GM19468 (cell line): ENCODE data around the gene COA1.
"Not testable (repeated sequence)": the region's sequence is repeated elsewhere in the genome, so short reads cannot be mapped to it uniquely, and the experiment has no call there.

Experiments used
- ATAC-seq: cut with Tn5 transposase; IDR thresholded peaks from one replicate; pipeline ENCODE4 v1.9.1; 2021; ENCODE audit warnings: mild to moderate bottlenecking, moderate library complexity, moderate number of reproducible peaks; ENCODE audit not compliant: unreplicated experiment; ENCODE audit errors: extremely low read depth

The COA1 gene

GRCh38 chr7:43637114-43637806 lies 92.1 kb downstream of the COA1 start:
- ATAC-seq = no peak

GRCh38 chr7:43636093-43636492 lies 93.2 kb downstream of the COA1 start:
- ATAC-seq = no peak

DNA sequence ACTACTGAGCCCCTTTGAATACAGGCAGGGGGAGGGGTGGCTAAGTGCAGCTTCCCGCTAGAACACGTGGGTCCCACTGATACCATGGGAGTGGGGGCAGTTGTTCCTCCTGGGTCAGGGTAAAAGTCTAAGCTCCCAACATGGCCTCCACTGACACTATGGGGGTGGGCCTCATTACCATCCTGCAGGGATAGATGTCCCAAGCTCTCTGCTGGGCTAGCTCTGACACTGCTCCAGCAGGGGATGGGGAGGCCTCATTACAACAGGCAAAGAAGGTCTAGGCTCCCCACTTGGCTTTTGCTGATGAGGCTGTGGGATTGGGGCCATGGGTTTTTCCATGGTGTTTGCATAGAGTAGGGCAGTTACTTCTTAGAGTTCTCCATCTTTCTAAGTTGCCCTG lies 94.9 kb downstream of the COA1 start:
- no peak for ATAC-seq

DNA sequence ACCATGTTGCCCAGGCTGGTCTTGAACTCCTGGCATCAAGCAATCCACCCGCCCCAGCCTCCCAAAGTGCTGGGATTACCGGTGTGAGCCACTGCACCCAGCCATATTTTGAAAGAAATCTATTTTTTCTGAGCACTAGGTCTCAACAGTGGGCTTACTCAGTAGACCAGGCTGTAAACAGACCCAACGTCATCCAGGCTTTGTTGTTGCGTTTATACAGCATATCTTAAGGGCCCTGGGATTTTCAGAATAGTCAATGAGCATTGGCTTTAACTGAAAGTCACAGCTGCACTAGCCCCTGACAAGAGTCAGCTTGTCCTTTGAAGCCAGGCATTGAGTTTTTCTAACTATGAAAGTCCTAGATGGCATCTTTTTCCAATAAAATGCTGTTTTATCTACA lies 96.6 kb downstream of the COA1 start:
- no peak for ATAC-seq

- no peak for ATAC-seq
These were observed 97.8 kb downstream of the COA1 start for GRCh38 chr7:43631559-43631958.

- no peak for ATAC-seq
These were observed 98.8 kb downstream of the COA1 start for GRCh38 chr7:43630482-43630881.

DNA sequence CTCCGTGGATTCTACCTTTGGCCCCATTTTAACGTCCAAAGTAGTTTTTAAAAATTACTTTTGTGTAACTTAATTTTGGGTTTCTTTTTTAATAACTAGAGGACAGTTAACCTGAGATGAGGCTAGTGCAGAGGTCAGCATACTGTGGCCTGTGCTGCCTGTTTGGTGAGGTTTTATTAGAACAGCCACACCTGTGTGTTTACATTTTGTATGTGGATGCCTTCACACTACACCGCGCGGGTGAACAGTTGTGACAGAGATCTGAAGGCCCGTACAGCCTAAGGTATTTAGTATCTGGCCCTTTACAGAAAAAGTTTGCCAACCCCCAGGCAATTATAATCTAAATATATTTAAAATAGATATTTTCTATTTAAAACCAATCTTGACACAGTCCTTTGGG lies 99.5 kb downstream of the COA1 start:
- ATAC-seq = no peak

- ATAC-seq = no peak
These were observed 100.9 kb downstream of the COA1 start for GRCh38 chr7:43628431-43628830.

- not testable (repeated sequence) for ATAC-seq
These were observed 101.5 kb downstream of the COA1 start for GRCh38 chr7:43627798-43628197.

DNA sequence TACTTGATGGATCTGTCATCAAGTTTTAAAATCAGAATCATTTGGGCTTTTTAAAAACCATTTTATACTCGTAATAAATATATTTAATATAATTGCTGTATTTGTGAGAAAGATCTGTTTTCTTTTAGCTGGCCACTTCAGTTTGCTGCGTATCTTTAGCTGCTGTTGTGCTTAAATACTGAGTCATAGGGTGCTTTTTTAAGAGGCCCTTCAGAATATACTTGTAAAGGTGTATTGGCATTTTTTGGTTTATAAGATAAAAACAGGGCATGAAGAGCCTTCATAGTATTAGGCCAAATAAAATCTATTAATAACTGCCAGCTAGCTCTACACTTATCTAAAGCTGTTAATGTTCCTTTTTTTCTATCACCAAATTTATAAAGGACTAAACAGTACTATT lies 102.6 kb downstream of the COA1 start:
- no peak for ATAC-seq

DNA sequence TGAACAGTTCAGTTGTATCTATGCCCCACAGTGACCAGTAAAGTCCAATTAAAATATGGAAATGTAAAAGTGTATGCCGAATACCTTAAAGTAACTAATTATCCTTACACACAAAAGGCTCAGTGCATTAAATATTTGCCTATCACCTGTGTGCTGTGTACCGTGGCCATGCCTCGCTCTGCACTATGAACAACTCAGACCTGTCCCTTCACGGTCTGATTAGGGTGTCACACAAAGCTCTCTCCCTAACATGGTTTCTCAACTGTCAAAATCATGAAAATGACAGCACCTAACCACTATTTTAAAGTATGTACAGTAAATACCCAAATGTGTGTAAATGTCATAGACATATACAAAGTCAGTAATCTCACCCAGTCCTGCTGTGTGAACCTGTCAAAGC lies 103.3 kb downstream of the COA1 start:
- ATAC-seq = no peak

GRCh38 chr7:43625453-43625852 lies 103.9 kb downstream of the COA1 start:
- peak; percentile 41 for ATAC-seq

GRCh38 chr7:43624156-43624555 lies 105.2 kb downstream of the COA1 start:
- ATAC-seq = no peak

GRCh38 chr7:43621729-43622448 lies 107.4 kb downstream of the COA1 start:
- ATAC-seq = no peak

DNA sequence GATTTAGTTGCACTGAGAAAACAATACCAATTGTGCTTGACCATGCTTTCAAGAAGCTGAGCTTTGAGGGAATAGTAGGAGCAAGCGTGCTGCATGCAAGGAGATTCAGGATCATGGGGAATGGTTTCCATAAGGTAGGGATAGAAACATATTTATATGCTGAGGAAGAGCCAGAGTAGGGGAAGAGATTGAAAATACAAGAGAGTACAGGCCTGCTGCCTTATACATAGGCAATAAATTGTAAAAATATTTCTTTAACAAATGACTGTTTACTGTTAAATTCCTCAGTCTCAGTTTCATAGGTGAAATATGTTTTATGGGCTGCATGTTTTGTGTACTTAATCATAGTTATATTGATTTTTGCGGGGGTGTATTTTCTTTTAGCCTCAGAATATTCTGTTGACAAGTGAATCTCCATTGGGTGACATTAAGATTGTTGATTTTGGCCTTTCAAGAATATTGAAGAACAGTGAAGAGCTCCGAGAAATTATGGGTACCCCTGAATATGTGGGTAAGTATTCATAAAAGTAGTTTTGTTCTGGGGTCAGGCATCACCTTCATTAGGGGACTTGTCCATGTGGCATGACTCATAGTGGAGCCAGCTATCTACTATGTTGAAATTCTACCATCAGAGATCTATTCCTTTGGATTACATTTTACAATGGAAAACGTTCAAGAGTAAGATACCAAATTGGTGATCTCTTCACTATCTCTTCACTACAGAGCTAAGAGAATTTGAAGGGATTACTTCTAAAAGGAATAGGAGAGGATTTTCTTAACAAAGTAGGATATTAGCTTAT lies 109.9 kb downstream of the COA1 start:
- no peak for ATAC-seq

DNA sequence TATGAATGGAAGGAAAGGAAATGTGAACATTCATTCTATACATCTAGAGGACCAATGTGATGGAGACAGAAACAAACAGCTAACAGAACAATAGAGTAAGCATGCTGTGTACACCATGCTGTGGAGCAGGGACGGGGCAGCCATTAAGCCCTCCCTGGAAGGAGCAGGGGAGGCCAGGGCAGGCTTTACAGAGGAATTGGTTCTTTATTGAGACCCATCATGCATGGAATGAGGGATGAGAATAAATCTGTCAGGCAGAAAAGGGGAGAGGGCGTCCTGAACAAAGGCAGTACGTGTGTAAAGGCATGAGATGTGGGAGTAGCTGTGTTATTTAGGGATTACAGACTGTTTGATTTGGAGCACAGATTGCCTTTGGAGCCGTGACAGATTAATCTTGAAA lies 111.2 kb downstream of the COA1 start:
- ATAC-seq = no peak

GRCh38 chr7:43616977-43617376 lies 112.3 kb downstream of the COA1 start:
- no peak for ATAC-seq

DNA sequence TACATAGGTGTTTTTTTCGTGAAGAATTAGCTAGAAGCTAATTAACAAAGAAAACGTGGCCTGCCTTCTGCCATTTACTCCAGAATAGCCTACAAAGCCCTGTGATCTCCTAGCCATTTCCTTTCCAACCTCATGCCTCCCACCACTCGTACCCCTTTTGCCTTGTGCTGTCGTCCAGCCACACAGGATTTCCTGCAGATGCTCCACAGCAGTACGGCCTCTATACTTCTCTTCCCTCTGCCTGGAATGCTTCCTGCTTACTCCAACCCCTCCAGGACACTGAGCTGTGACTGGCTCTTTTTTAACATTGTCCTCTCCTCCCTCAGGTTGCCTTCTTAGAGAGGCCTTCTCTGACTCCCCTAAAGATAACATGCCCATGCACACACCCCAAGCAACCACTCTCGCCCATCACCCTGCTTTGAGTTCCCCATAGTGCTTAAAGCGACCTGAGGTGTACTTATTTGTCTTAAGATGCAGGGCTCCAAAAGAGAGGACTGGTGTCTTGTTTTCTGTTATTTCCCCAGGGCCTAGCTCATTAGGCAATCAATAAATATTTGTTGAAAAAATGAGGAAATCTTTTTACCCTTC lies 113.7 kb downstream of the COA1 start:
- no peak for ATAC-seq

- ATAC-seq = no peak
These were observed 116.4 kb downstream of the COA1 start for GRCh38 chr7:43612599-43613589.

- ATAC-seq = no peak
These were observed 117.2 kb downstream of the COA1 start for GRCh38 chr7:43612128-43612527.
